Caco-2 (cell line): Measurements from ENCODE around the gene RASAL3. TPM values are rescaled to one million over a fixed set of nuclear protein-coding genes. Genes with fewer than 3 reads are reported as not detected.
A peak's percentile ranks its signal among the peaks of the same experiment; 100 is the strongest.

Experiments
- BruUV-seq: library from RNA; stranded (reverse); fragments of 400-500 nt; replicated peaks from 2 replicates; lab custom pipeline; 2021; lab: Mats Ljungman, UMichigan
- CTCF ChIA-PET: fragments of 300-600 bp; sonication (Branson Sonifier 250); formaldehyde crosslinking; loops from one replicate; lab custom pipeline; 2022; ENCODE audit warnings: antibody characterized with exemption; lab: Charles Lee
- POLR2A ChIA-PET: fragments of 300-600 bp; sonication (Branson Sonifier 250); formaldehyde crosslinking; loops from one replicate; lab custom pipeline; 2022; ENCODE audit warnings: antibody characterized with exemption; lab: Charles Lee
- DNase-seq, 2 experiments: peaks; one replicate each; pipeline versions ENCODE4 v3.0.0 to v3.0.0-alpha.2; 2020 to 2022
- H3K27me3 ChIP-seq: replicated peaks from 2 replicates; pipeline ENCODE4 v1.6.0; 2011; ENCODE audit warnings: low read length; ENCODE audit not compliant: control insufficient read depth, insufficient read depth
- H3K36me3 ChIP-seq: 2 replicates; pipeline ENCODE4 v1.5.1; 2011; ENCODE audit warnings: low read length; ENCODE audit not compliant: control insufficient read depth, insufficient read depth
- H3K4me1 ChIP-seq: fragments of 250-450 bp; sonication (Bioruptor Pico); 2 replicates; pipeline ENCODE4 v1.5.1; 2020; ENCODE audit warnings: mild to moderate bottlenecking
- H3K4me3 ChIP-seq: 2 replicates; pipeline ENCODE4 v1.5.1; 2011; ENCODE audit warnings: low read depth, mild to moderate bottlenecking, control low read depth, low read length
- H3K9me3 ChIP-seq: fragments of 250-450 bp; sonication (Bioruptor Pico); 2 replicates; pipeline ENCODE4 v1.5.1; 2020; ENCODE audit warnings: mild to moderate bottlenecking, moderate library complexity
- H3K27ac Mint-ChIP-seq: one replicate; pipeline ENCODE4 v1.8.0; 2022; ENCODE audit warnings: mixed read lengths; ENCODE audit not compliant: unreplicated experiment
- H3K27me3 Mint-ChIP-seq: one replicate; pipeline ENCODE4 v1.8.0; 2022; ENCODE audit warnings: mixed read lengths; ENCODE audit not compliant: insufficient read depth, unreplicated experiment
- H3K36me3 Mint-ChIP-seq: one replicate; pipeline ENCODE4 v1.8.0; 2022; ENCODE audit warnings: mild to moderate bottlenecking, mixed read lengths; ENCODE audit not compliant: insufficient read depth, unreplicated experiment
- H3K4me1 Mint-ChIP-seq: one replicate; pipeline ENCODE4 v1.8.0; 2022; ENCODE audit warnings: low read depth, mixed read lengths; ENCODE audit not compliant: unreplicated experiment
- H3K4me3 Mint-ChIP-seq: one replicate; pipeline ENCODE4 v1.8.0; 2022; ENCODE audit warnings: mild to moderate bottlenecking, moderate library complexity, mixed read lengths; ENCODE audit not compliant: unreplicated experiment
- H3K9me3 Mint-ChIP-seq: one replicate; pipeline ENCODE4 v1.8.0; 2022; ENCODE audit warnings: mixed read lengths; ENCODE audit not compliant: unreplicated experiment
- intact Hi-C: fragments of 100-400 bp; cut with micrococcal nuclease; formaldehyde crosslinking; loops from one replicate; pipeline ENCODE4 v1.10.0; 2022; ENCODE audit not compliant: unreplicated experiment
- total RNA-seq: library from RNA; stranded (reverse); gene quantifications from 2 replicates; pipeline ENCODE4 v1.2.3, GENCODE V29; 2022
- TF ChIP-seq, protein P1 (sequence below), 2 experiments: fragments of 200-600 bp in 1 of 2; IDR thresholded peaks; 1 replicate in 1 of 2; 2 replicates in 1 of 2; pipeline versions ENCODE4 v1.5.1 to v1.8.0; 2011 to 2022; ENCODE audit warnings: antibody characterized with exemption in 1 of 2, control low read depth in 1 of 2, inconsistent platforms in 1 of 2, low read depth in 1 of 2, low read length in 1 of 2, mild to moderate bottlenecking in 1 of 2, moderate library complexity in 1 of 2; ENCODE audit not compliant: insufficient read depth in 1 of 2, severe bottlenecking in 1 of 2, unreplicated experiment in 1 of 2

Gene RASAL3
- total RNA-seq, 1 experiment from 2014 or later = not detected

DNA sequence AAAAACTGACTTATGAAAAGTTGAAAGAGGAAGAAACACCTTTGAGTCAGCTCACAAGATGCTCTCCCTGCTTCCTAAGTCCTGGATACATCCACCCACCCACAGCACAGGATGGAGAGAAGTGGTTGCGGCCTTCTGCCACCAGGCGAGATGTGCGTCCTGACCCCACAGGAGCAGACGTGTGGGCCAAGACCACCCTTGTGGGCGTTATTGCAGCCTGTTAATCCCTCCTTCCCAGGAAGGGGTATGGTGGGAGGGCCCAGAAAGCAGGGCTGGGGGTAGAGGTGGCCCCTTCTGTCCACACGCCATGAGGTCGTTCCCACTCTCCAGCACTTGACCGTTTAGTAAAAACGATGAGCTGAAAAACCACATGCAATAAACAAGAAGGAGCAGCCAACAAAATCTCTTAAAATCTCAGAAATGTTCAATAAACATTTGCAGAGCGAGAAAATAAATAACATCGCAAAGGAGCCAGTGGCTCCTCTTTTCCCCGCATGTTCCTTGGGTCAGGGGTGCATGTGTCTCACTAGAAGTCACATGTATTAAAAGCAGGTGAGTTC, 43.1 kb downstream of the RASAL3 start:
- no peak overlapping the region for H3K4me3 Mint-ChIP-seq
- H3K4me1 ChIP-seq = peaks cover 6% of the 10 kb centered on the region; the same call in 1 of the 2 replicates
- peaks cover 55% of the 10 kb centered on the region for H3K36me3 Mint-ChIP-seq
- ChIA-PET CTCF (interaction anchor here (1.1 kb wide), 1 partner anchor 135 kb away, joined by 3 read pairs; no protein-coding TSS in a partner anchor), POLR2A (no interaction called here)
- no TSS peak for BruUV-seq
- TF ChIP-seq, protein P1, sequence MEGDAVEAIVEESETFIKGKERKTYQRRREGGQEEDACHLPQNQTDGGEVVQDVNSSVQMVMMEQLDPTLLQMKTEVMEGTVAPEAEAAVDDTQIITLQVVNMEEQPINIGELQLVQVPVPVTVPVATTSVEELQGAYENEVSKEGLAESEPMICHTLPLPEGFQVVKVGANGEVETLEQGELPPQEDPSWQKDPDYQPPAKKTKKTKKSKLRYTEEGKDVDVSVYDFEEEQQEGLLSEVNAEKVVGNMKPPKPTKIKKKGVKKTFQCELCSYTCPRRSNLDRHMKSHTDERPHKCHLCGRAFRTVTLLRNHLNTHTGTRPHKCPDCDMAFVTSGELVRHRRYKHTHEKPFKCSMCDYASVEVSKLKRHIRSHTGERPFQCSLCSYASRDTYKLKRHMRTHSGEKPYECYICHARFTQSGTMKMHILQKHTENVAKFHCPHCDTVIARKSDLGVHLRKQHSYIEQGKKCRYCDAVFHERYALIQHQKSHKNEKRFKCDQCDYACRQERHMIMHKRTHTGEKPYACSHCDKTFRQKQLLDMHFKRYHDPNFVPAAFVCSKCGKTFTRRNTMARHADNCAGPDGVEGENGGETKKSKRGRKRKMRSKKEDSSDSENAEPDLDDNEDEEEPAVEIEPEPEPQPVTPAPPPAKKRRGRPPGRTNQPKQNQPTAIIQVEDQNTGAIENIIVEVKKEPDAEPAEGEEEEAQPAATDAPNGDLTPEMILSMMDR (IDR thresholded peaks at IDR 0.05; ENCODE audit: insufficient read depth in 1 of 2, low read depth in 1 of 2, low read length in 1 of 2, severe bottlenecking in 1 of 2, unreplicated experiment in 1 of 2) = no peak
- no peaks in the 10 kb centered on the region for H3K9me3 ChIP-seq
- peaks cover 3% of the 10 kb centered on the region for H3K36me3 ChIP-seq
- no peak for DNase-seq
- intact Hi-C loops = no loop called here
- no peak overlapping the region for H3K4me3 ChIP-seq
- H3K4me1 Mint-ChIP-seq = peaks cover 6% of the 10 kb centered on the region
- no peaks in the 10 kb centered on the region for H3K27me3 Mint-ChIP-seq
- no peak overlapping the region for H3K27ac Mint-ChIP-seq
- no peaks in the 10 kb centered on the region for H3K27me3 ChIP-seq
- no peaks in the 10 kb centered on the region for H3K9me3 Mint-ChIP-seq

DNA sequence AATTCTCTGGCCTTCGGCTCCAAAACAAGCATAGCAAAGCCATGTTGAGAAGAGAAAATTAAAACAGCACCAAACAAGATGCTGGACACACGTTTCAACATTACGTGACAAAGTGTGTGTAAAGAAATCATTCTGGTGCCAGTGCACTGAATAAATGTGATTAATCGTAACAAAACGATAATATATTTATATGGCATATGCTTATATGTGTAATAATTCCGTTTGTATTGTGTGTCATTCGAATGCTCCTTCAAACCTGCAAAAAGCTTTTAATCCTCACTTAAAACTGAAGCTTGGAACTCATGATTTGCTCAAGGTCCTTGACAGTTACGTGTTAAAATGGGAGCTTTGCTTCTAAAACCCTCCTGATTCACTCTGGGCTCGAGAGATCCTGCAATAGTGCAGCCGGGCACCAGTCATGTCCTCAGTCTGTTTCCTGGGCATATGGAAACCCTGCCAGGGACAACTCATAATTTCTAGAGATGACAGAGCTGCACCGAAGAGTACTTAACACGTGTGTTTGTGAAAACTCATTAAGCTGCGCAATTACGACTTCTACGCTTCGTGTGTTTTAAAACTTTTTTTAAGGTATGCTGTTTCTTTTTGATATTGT, 44.8 kb downstream of the RASAL3 start:
- POLR2A ChIA-PET = interaction anchor here (0.5 to 3.5 kb wide), 10 partner anchors 10 to 1021 kb away, joined by 3 to 40 read pairs (median 7); partner anchors contain the start of gene AKAP8
- no peak for DNase-seq
- Mint-ChIP-seq H3K9me3 (no peaks in the 10 kb centered on the region), H3K4me1 (peaks cover 6% of the 10 kb centered on the region), H3K27me3 (no peaks in the 10 kb centered on the region), H3K4me3 (peak overlapping the region; percentile 96), H3K27ac (peak overlapping the region; percentile 98), H3K36me3 (peaks cover 64% of the 10 kb centered on the region)
- Histone ChIP-seq H3K4me1 (peaks cover 6% of the 10 kb centered on the region; the same call in 1 of the 2 replicates), H3K36me3 (peaks cover 3% of the 10 kb centered on the region), H3K9me3 (no peaks in the 10 kb centered on the region), H3K4me3 (no peak overlapping the region), H3K27me3 (no peaks in the 10 kb centered on the region)
- no TSS peak for BruUV-seq
- intact Hi-C loops = loop anchor here (1.0 to 5.0 kb wide), 3 partner anchors 30 to 137 kb away; partner anchors contain the start of genes AKAP8 and WIZ
- CTCF ChIA-PET = interaction anchor here (0.6 to 3.3 kb wide), 12 partner anchors 13 to 328 kb away, joined by 3 to 61 read pairs (median 6); partner anchors contain the start of gene AKAP8
- TF ChIP-seq, protein P1 (IDR thresholded peaks at IDR 0.05; ENCODE audit: insufficient read depth in 1 of 2, low read depth in 1 of 2, low read length in 1 of 2, severe bottlenecking in 1 of 2, unreplicated experiment in 1 of 2) = no peak
